HCT116 (cell line): ENCODE results near the gene ACAN. TPM values are rescaled to one million over a fixed set of nuclear protein-coding genes. Genes with fewer than 3 reads are reported as not detected.

Experiments
- ATAC-seq: fragments of 200-7000 bp; cut with Tn5 transposase; 2 replicates; pipeline ENCODE4 v1.9.1; 2020; ENCODE audit warnings: mild to moderate bottlenecking, moderate library complexity
- BruUV-seq: library from RNA; stranded (reverse); fragments of 400-500 nt; replicated peaks from 2 replicates; lab custom pipeline; 2021; lab: Mats Ljungman, UMichigan
- CTCF ChIA-PET: fragments of 300-600 bp; sonication (Branson Sonifier 250); formaldehyde crosslinking; loops from one replicate; lab custom pipeline; 2021; ENCODE audit warnings: antibody characterized with exemption; lab: Charles Lee
- POLR2A ChIA-PET: fragments of 300-600, 350-600 bp; sonication (Branson Sonifier 250); formaldehyde crosslinking; loops from one replicate; lab custom pipeline; 2021; ENCODE audit warnings: antibody characterized with exemption; lab: Charles Lee
- RAD21 ChIA-PET, 2 experiments: fragments of 300-600 bp; sonication (Branson Sonifier 250); formaldehyde crosslinking; loops; one replicate each; lab custom pipeline; 2023; ENCODE audit warnings: low total read pairs in 2 of 2; ENCODE audit not compliant: uncharacterized antibody in 2 of 2, unreplicated experiment in 2 of 2, low non-redundant PET in 1 of 2; lab: Charles Lee
- DNase-seq: peaks from one replicate; pipeline ENCODE4 v3.0.0-alpha.2; 2010; ENCODE audit warnings: low read depth, low spot score
- H2AFZ ChIP-seq: fragments of 200-600 bp; shearing (Covaris generic), sonication (generic); 2 replicates; pipeline ENCODE4 v1.6.1; 2017; ENCODE audit warnings: low read depth, mixed run types, mixed read lengths, antibody characterized with exemption, low read length; ENCODE audit not compliant: poor library complexity, severe bottlenecking
- H3K27ac ChIP-seq: 2 replicates; pipeline ENCODE4 v1.5.1; 2012; ENCODE audit warnings: low read depth, low read length
- H3K27me3 ChIP-seq: fragments of 200-600 bp; sonication (generic); 2 replicates; pipeline ENCODE4 v1.6.1; 2016; ENCODE audit warnings: mixed run types, low read length, mixed read lengths; ENCODE audit not compliant: insufficient read depth
- H3K36me3 ChIP-seq, 2 experiments: fragments of 200-500 bp in 1 of 2; fragments of 200-600 bp in 1 of 2; sonication (Bioruptor generic) in 1 of 2; sonication (generic) in 1 of 2; 2 replicates each; pipeline versions ENCODE4 v1.5.1 to v1.6.1; 2014 to 2016; ENCODE audit warnings: low read length in 2 of 2, inconsistent platforms in 1 of 2, mixed read lengths in 1 of 2, mixed run types in 1 of 2; ENCODE audit not compliant: insufficient read depth in 2 of 2, control insufficient read depth in 1 of 2
- H3K4me1 ChIP-seq, 2 experiments: fragments of 200-600 bp in 1 of 2; sonication (generic) in 1 of 2; 2 replicates each; pipeline versions ENCODE4 v1.5.1 to v1.6.1; 2012 to 2017; ENCODE audit warnings: low read length in 2 of 2, inconsistent platforms in 1 of 2, mild to moderate bottlenecking in 1 of 2, mixed read lengths in 1 of 2, mixed run types in 1 of 2, moderate library complexity in 1 of 2; ENCODE audit not compliant: insufficient read depth in 2 of 2, control insufficient read depth in 1 of 2
- H3K4me2 ChIP-seq: fragments of 200-600 bp; sonication (generic); 2 replicates; pipeline ENCODE4 v1.6.1; 2017; ENCODE audit warnings: mixed run types, low read length, mixed read lengths
- H3K4me3 ChIP-seq, 2 experiments: fragments of 200-600 bp in 1 of 2; sonication (generic) in 1 of 2; replicated peaks in 1 of 2; 2 replicates each; pipeline ENCODE4 v1.5.1; 2011 to 2016; ENCODE audit warnings: low read length in 2 of 2, control low read depth in 1 of 2, low read depth in 1 of 2, mild to moderate bottlenecking in 1 of 2, mixed read lengths in 1 of 2, mixed run types in 1 of 2
- H3K79me2 ChIP-seq: fragments of 200-600 bp; sonication (generic); 2 replicates; pipeline ENCODE4 v1.6.1; 2017; ENCODE audit warnings: mild to moderate bottlenecking, mixed run types, low read length, moderate library complexity, mixed read lengths; ENCODE audit not compliant: insufficient read depth
- H3K9ac ChIP-seq: fragments of 200-600 bp; sonication (generic); 2 replicates; pipeline ENCODE4 v1.6.1; 2016; ENCODE audit warnings: low read length, mixed read lengths
- H3K9me2 ChIP-seq: fragments of 200-600 bp; sonication (generic), shearing (Covaris generic); 2 replicates; pipeline ENCODE4 v1.6.1; 2017; ENCODE audit warnings: mixed run types, mild to moderate bottlenecking, moderate library complexity; ENCODE audit not compliant: insufficient read depth
- H3K9me3 ChIP-seq, 2 experiments: fragments of 200-500 bp in 1 of 2; fragments of 200-600 bp in 1 of 2; sonication (Bioruptor generic) in 1 of 2; sonication (generic) in 1 of 2; 2 replicates each; pipeline ENCODE4 v1.6.1; 2014 to 2017; ENCODE audit warnings: low read length in 2 of 2, mixed read lengths in 2 of 2, inconsistent platforms in 1 of 2, low read depth in 1 of 2, mild to moderate bottlenecking in 1 of 2, mixed run types in 1 of 2, moderate library complexity in 1 of 2; ENCODE audit not compliant: control insufficient read depth in 1 of 2, insufficient read depth in 1 of 2
- H4K20me1 ChIP-seq: fragments of 200-600 bp; sonication (generic), shearing (Covaris generic); 2 replicates; pipeline ENCODE4 v1.6.1; 2017; ENCODE audit warnings: mixed run types, mild to moderate bottlenecking, moderate library complexity; ENCODE audit not compliant: insufficient read depth
- CBX3 ChIP-seq: IDR thresholded peaks from 2 replicates; pipeline ENCODE4 v1.6.1; 2012; ENCODE audit warnings: low read depth
- CTCF ChIP-seq, 3 experiments: fragments of 200-600 bp in 1 of 3; sonication (generic) in 1 of 3; IDR thresholded peaks in 2 of 3; conservative IDR thresholded peaks in 1 of 3; 2 replicates each; pipeline ENCODE4 v1.5.1; 2012 to 2017; ENCODE audit warnings: low read depth in 2 of 3, low read length in 2 of 3, antibody characterized with exemption in 1 of 3, borderline replicate concordance in 1 of 3, control low read depth in 1 of 3, mild to moderate bottlenecking in 1 of 3, mixed read lengths in 1 of 3, mixed run types in 1 of 3, moderate library complexity in 1 of 3; ENCODE audit not compliant: insufficient read depth in 1 of 3
- EZH2 ChIP-seq: fragments of 200-600 bp; sonication (generic); IDR thresholded peaks from 2 replicates; pipeline ENCODE4 v1.6.1; 2017; ENCODE audit warnings: antibody characterized with exemption, mixed run types
- EZH2phosphoT487 ChIP-seq: fragments of 200-600 bp; IDR thresholded peaks from 2 replicates; pipeline ENCODE4 v1.6.1; 2018; ENCODE audit warnings: antibody characterized with exemption, borderline replicate concordance
- JUND ChIP-seq: IDR thresholded peaks from 2 replicates; pipeline ENCODE4 v1.6.1; 2012
- MAX ChIP-seq: IDR thresholded peaks from 2 replicates; pipeline ENCODE4 v1.6.1; 2012
- POLR2A ChIP-seq: IDR thresholded peaks from 2 replicates; pipeline ENCODE4 v1.7.0; 2011; ENCODE audit warnings: borderline replicate concordance; ENCODE audit not compliant: insufficient read depth, insufficient read length; ENCODE audit errors: extremely low read depth
- SIN3A ChIP-seq: IDR thresholded peaks from 2 replicates; pipeline ENCODE4 v1.6.1; 2012; ENCODE audit warnings: low read depth
- TCF7L2 ChIP-seq: IDR thresholded peaks from 2 replicates; pipeline ENCODE4 v1.7.0; 2011; ENCODE audit warnings: borderline replicate concordance, inconsistent platforms; ENCODE audit not compliant: insufficient read depth, insufficient read length; ENCODE audit errors: extremely low read depth
- ZFX ChIP-seq: fragments of 450-650 bp; IDR thresholded peaks from 2 replicates; pipeline ENCODE4 v1.6.1; 2017
- intact Hi-C: fragments of 100-400 bp; cut with micrococcal nuclease; formaldehyde crosslinking; loops from 2 replicates; pipeline ENCODE4 v1.10.0; 2022
- total RNA-seq: library from RNA; stranded (reverse); gene quantifications from one replicate; pipeline ENCODE4 v1.2.1, GENCODE V29; 2021; ENCODE audit not compliant: unreplicated experiment
- TF ChIP-seq, protein P1 (sequence below): IDR thresholded peaks from 2 replicates; pipeline ENCODE4 v1.6.1; 2011; ENCODE audit warnings: mild to moderate bottlenecking, low read length, moderate library complexity; ENCODE audit not compliant: insufficient replicate concordance; ENCODE audit errors: extremely low read depth

Gene ACAN
- total RNA-seq, 1 experiment from 2014 or later = not detected

DNA sequence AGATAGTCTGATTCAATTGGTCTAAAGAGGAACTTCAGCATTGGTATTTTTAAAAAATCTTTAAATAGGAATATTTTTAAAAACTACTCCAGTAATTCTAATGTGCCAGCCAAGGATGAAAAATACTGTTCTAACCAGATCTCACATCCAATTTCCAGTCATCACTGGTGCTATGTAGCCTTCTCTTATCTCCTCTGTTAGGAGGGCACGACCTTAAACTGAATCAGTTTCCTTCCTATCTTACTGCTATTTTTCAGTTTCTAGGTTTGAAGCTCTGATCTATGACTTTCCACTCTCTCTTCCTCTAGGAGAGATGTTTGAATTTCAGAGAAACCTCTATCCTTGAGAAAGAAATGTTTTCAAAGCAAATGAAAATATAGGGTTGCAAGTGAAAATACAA lies 60.2 kb downstream of the ACAN start:
- Histone ChIP-seq H3K27me3 (peaks cover 14% of the 10 kb centered on the region; the same call in 1 of the 2 replicates), H3K4me1 (no peaks in the 10 kb centered on the region), H2AFZ (no peak overlapping the region), H3K9me2 (no peaks in the 10 kb centered on the region), H3K4me3 (no peak overlapping the region), H3K4me2 (no peak overlapping the region), H4K20me1 (no peaks in the 10 kb centered on the region), H3K9me3 (no peaks in the 10 kb centered on the region), H3K27ac (no peak overlapping the region), H3K36me3 (no peaks in the 10 kb centered on the region), H3K9ac (no peak overlapping the region), H3K79me2 (no peaks in the 10 kb centered on the region)
- DNase-seq (no peak), ATAC-seq (no peak)
- no peak for TF ChIP-seq CBX3
- no peak for TF ChIP-seq ZFX
- no peak for TF ChIP-seq EZH2
- no peak for TF ChIP-seq CTCF (IDR thresholded peaks at IDR 0.05 in 2 of 3, conservative IDR thresholded peaks at IDR 0.05 in 1 of 3; ENCODE audit: borderline replicate concordance in 1 of 3, insufficient read depth in 1 of 3, low read depth in 2 of 3, low read length in 2 of 3)
- no peak for TF ChIP-seq POLR2A
- TF ChIP-seq SIN3A = no peak
- no peak for TF ChIP-seq TCF7L2
- no peak for TF ChIP-seq EZH2phosphoT487
- no peak for TF ChIP-seq JUND
- TF ChIP-seq, protein P1, sequence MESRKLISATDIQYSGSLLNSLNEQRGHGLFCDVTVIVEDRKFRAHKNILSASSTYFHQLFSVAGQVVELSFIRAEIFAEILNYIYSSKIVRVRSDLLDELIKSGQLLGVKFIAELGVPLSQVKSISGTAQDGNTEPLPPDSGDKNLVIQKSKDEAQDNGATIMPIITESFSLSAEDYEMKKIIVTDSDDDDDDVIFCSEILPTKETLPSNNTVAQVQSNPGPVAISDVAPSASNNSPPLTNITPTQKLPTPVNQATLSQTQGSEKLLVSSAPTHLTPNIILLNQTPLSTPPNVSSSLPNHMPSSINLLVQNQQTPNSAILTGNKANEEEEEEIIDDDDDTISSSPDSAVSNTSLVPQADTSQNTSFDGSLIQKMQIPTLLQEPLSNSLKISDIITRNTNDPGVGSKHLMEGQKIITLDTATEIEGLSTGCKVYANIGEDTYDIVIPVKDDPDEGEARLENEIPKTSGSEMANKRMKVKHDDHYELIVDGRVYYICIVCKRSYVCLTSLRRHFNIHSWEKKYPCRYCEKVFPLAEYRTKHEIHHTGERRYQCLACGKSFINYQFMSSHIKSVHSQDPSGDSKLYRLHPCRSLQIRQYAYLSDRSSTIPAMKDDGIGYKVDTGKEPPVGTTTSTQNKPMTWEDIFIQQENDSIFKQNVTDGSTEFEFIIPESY = no peak
- TF ChIP-seq MAX = no peak
- intact Hi-C loops = no loop called here
- CTCF ChIA-PET = interaction anchor here (1.3 kb wide), 1 partner anchor 16 kb away, joined by 4 read pairs; no protein-coding TSS in a partner anchor
- no TSS peak for BruUV-seq
- POLR2A ChIA-PET = no interaction called here
- RAD21 ChIA-PET = no interaction called here
